Right renal cortex interstitium (tissue), 3 donors: Measurements from ENCODE around the gene MBD6. TPM values are rescaled to one million over a fixed set of nuclear protein-coding genes. Genes with fewer than 3 reads are reported as not detected.
"Not testable (repeated sequence)": the region's sequence is repeated elsewhere in the genome, so short reads cannot be mapped to it uniquely, and the experiment has no call there.

ENCODE experiments used
- DNase-seq, 3 donors: peaks; one replicate each; pipeline ENCODE4 v3.0.0-alpha.2; 2013; ENCODE audit warnings: low read depth in 3 of 3, low spot score in 2 of 3
- polyA plus RNA-seq, 3 donors: library from polyadenylated mRNA; unstranded; fragments of 120-200 nt; gene quantifications; one replicate each; pipeline ENCODE4 v1.2.1, GENCODE V29; 2013; ENCODE audit not compliant: insufficient read length in 3 of 3

The MBD6 gene
- polyA plus RNA-seq, 3 donors = 36.8 to 44.8 (median 41.6) TPM

DNA sequence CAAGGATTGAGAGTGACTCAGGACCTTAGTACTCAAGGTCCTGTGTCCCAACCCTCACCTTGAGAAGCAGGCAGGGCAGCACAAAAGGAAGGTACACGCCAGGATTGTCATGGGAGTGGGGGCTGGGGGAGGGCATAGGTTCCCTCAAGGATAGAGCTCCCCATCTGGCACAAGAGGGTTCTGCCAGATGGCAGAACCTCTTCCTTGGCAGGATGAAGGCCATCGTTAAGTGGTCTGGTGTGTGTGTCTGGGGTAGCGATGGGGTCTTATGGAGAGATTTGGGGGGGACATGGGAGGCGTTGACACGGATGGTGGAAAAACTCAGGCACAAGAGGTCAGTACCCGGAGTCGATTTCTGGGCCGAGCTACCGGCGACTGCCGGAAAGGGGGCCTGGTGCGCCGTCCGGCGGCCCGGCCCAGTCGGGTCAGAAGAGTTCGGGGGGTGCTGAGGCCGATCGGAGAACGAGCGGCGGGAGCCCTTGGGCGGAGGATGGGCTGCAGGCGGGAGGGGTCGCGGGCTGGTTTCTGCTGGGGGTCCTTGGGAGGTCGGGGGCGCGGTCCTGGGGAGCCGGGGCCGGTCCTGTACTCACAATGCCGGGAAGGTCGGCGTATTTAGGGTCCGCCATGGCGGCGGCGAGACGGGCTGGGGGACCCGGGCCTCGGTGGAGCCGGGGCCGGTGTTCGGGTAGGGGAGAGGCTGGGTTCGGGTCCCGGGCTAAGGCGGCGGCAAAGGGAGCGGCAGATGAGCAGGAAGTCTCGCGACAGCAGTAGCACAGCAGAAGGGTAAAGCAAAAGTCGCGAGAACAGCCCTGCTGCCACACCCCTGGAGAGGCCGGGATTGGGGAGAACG, 24.0 kb downstream of the MBD6 start, which contains the start of gene DCTN2:
Gene DCTN2 (minus strand): TSS at position 755 of the 850 bp plus-strand sequence. CDS start 129 bp downstream, at position 626.
- DNase-seq = peak; percentile 85 to 94 (median 89)

DNA sequence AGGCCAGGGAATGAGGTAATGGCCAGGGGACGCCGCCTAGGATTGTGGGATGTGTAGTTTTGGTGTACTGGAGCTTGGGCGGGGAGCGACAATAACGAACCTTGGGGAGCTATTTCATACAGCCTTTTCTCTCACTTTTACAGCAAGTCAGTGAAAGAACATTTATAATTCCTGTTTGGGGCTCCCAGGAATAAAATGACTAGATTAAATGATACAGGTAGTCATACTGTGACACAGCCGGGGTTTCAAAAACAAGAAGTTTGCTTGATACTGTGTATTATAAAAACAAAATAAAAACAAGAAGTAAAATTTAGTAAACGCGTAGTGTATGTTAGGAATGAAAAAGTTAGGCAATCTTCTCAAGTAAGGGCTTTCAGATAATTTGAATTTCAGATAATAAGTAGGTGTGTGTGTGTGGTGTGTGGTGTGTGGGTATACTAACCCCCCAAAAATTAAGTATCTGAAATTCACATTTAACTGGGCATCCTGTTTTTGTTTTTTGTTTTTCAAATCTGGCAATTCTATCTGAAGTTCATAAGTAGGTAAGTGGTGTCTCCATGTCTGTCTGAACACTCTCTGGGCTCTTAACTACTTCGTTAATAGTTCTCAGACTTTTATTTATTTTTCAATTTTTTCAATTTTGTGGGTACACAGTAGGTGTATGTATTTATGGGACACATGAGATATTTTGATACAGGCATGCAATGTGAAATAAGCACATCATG, 24.8 kb downstream of the MBD6 start:
- no peak for DNase-seq

DNA sequence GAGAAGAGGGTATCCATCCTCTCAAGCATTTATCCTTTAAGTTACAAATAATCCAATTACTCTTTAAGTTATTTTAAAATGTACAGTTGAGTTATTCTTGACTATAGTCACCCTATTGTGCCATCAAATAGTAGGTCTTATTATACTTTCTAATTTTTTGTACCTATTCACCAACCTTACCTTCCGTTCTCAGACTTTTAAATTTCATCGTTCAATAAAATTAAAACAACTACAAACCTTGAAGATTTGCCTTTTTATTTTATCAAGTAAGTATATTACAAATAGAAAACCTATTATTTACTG, 25.3 kb downstream of the MBD6 start:
- no peak for DNase-seq

DNA sequence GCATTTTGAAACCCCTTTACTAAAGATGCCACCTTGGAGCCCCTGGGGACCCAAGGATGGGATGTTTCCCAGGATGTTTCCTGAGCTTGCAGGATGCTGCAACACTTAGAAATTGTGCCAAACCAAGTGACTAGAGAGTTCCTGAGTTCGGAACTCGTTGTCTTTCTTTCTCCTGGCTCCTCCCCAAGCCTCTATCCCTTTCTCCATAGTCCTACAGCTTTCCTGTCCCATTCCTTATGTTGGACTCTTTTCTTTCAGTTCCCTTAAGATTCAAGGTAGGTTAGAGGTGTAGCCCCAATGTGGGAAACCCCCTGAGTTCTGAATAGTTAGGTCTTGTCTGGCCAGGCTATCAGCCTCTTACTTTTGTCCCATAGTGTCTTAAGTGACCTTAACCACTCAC, 25.9 kb downstream of the MBD6 start:
- DNase-seq = no peak

DNA sequence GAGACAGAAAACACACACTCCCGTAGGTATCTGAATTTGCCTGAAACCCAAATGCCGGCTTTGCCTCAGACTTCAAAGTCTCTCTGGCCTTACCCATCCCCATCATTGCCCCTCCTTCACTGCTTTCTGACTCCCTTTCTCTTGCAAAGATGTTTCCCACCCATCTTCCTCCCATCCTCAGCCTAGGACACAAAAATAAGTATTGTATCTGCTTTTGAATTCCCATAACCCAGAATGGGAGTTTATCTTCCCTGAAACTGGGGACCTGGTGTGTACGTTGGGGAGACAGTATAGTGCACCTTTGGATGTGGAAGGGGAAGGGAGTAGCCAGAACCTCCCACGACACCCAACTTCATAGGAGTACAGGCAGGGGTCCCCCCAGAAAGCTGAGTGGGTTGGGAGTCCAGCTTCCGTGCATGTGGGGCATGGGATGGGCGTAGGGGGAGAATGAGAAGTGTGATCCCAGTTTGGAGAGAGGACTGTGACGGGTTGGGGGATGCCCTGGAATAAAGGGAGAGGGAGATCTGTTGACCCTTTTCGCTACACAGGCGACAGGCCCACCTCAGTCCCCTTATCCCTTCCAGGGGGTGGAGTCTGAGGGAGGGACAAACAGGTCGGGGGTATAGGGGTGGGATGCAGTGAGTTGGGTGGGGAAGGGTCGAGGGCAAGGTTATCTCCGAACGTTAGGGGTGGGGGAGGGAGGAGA, 26.7 kb downstream of the MBD6 start:
- DNase-seq = no peak

DNA sequence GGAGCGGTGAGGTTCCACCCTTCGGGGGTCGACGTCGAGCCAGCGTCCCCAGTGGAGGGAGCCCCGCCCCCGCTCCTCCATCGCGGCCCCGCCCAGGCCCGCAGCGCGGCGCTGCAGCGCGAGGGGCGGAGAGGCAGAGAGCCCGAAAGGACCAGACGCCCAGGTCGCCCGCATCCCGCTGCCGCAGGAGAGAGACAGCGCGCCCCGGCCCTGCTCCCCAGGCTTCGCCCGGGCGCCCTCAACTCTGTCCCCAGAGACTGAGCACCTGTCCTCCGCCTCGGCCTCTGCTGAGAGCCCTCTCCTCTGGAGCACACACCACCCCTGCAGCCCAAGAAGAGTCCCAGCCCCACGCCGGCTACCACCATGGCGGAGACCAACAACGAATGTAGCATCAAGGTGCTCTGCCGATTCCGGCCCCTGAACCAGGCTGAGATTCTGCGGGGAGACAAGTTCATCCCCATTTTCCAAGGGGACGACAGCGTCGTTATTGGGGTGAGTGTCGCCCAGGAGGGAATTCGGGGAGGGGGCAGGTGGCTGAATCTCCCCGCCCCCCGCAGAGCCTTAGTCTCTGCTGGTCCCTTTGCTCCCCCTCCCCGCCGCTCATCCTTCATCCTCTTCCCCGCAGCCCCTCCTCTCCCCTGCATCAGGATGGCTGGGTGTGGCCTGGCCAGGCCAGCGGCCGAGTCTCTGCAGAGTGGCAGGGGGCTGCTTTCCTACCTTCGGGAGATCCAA, 27.5 kb downstream of the MBD6 start, which contains the start of gene KIF5A:
Gene KIF5A (plus strand): TSS at position 136 of the 732 bp plus-strand sequence. CDS start 228 bp downstream, at position 364.
- DNase-seq = no peak

DNA sequence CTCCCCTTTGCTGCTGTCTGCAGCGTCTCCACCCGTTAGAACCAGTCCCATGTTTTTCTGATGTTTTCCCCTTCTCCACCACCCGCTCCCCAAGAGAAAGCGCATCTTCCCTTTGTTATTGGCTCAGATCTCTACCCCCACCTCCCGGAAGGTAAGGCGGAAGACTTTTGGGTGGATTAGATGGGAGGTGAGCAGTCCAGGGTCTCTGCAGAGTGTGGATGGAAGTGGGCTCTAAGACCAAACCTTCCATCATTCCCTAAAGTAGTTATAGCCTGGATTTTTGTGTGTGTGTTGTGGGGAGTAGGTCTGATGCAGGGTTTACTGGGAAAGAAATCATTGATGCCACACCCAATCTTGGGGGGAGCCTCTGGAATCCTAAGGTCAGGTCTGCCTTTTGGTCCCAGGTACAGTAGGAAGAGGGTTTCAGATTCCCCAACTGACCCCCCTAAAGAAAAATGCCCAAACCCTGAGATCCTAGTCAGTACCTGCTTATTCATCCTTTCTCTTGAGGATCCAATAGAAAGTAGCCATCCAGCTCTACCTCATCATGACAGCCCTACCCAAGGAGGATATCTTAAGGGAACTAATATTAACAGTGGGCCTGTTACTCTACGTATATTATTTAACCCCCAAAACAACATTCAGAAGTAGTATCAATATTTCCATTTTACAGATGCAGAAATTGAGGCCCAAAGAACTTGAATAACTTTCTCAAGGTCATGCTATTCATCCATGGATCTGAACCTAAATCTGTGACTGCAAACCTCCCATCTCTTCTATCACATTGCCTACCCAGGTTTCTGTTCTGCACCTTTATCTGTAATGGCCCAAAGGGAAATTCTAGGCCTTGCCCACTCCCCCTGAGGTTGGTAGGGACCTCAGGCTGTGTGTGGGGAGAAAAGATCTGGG, 28.3 kb downstream of the MBD6 start:
- no peak for DNase-seq

DNA sequence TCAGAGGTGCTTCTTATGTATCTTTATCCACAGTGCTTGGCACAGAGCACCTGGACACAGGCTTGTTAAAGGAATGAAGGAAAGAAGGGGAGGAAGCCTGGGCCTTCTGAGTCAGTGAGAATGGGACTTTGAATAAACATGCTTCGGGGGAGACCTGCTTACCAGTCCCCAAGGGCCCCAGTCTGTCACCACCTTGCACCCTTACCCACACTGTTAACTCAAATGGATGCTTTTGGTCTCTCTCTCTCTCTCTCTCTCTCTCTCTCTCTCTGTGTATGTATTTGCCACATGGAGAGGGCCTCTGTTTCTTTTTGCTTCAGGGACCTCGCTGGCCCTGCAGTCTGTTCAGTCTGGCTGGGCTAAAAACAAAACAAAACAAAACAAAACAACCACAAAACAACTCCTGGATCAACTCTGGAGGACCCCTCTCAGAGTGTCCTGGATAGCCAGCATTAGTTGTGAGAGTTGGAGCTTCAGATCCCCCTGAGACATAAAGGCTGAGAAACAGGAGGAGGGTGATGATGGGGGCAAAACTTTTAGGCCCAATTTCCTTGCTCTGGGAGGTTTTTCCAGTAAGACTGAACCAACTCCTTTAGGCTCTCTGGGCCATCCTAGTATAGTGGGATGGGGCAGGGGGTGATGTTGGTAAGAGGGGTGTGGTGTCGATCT, 29.1 kb downstream of the MBD6 start:
- DNase-seq = no peak

DNA sequence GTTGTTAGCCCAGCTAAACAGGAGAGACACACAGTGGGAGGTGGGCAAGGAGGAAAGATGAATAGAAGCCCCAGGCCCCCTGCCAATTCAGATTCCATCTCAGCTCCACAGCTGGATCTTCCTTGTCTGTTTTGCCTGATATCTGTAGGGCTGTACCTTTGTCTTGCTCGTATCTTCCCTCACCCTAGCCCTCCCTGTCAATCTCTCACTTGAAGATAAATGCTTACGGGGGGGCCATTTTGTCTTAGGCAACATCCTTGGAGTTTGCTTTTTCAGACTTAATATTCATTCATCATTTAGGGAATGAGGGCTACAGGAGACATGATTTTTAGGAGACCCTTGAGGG, 29.7 kb downstream of the MBD6 start:
- DNase-seq = no peak

DNA sequence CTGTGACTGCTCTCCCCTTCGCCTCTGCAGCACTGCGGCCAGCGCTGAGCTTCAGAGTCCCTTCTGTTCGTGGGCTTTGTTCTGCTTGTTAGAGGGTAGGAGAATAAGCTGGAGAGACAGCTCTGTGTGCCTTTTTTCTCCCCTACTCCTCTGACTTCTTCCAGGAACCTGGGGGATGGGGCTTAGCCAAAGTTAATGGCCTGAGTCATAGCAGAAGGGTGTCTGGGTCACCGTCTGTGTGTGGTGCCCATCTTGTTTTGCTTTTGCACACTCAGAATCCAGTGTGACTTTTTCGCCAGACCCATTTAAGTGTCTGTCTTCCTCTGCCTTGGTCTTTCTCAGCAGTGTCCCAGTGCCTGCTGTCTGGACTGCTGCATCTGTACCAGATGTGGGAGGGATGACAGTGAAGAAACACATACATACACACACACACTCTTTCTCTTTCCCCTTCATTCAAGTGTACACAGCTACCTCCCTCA, 30.2 kb downstream of the MBD6 start:
- no peak for DNase-seq

DNA sequence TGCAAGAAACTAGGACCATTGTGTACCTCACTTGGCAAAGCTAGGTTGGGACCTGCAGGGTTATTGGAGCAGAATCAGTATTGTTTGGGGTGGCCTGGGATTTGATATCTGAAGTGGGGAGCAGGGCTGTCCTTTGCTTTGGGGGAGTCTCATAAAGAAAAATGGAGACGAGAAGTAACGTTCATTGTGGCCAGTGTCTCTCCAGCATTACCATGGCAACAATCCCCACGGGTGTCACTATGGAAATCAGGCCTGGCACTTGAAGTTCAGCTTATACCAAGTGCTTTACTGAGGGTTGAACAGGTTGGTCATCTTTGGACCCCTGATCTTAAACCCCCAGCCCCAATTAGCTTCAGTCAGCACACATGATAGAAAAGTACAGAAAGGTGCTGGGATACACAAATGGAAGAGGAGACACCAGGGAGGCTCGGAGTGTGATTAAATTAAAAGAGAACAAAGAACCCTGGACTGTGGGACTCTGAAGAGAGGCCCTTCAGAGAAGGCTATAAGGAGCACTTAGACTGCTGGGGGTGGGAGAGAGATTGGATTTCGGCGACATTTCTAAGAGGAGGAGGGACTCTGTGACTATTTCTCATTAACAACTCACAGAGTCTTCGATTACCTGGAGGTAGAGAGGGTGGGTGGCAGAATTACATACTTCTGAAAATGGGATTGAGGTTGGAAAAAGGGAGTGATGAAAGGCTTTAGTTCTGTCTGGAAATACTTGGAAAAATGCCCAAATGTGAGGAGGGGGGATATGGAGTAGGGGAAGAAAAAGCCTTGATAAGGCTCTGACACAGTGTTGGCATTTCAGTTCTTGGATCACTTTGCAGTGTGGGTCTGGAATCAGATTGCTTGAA, 30.9 kb downstream of the MBD6 start:
- DNase-seq = no peak

DNA sequence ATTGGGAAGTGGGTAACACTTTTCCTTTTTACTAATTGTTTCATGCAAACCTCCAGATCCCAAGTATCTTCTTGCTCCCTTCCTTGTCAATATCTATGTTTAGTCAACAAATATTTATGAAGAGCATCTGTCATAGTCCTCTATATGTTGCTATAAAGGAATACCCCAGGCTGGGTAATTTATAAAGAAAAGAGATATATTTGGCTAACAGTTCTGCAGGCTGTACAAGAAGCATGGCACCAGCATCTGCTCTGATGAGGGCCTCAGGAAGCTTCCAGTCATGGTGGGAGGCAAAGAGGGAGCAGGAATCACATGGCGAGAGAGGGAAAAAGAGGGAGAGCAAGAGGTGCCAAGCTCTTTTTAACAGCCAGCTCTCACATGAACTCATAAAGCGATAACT, 31.8 kb downstream of the MBD6 start:
- no peak for DNase-seq

DNA sequence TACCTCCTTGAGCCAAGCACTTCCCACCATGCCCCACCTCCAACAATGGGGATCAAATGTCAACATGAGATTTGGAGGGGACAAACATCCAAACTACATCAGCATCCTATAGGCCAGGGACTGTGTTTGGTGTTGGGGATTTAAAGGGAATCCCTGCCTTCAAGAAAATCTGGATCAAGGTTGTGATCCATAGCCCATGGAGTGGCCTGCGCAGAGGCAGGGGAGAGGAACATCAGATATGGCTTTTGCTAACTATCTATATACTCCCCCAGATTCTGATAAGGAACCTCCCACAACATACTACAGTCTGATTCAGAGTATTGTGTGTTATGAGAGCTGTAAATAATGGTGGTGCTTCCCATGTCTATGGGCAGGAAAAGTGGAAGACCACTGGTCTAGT, 32.3 kb downstream of the MBD6 start:
- no peak for DNase-seq

DNA sequence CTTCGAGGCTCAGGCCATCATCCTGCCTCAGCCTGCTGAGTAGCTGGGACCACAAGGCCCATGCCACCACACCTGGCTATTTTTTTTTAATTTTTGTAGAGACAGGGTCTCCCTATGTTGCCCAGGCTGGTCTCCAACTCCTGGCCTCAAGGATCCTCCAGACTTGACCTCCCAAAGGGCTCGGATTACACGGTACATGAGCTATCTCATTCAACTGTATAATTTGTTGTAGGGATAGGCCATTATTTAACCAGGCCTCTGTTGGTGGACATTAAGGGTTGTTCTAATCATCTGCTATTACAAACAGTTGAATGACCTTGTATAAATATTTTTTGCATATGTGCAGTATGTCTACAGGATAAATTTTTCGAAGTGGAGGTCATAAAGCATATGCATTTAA, 36.2 kb downstream of the MBD6 start:
- no peak for DNase-seq

DNA sequence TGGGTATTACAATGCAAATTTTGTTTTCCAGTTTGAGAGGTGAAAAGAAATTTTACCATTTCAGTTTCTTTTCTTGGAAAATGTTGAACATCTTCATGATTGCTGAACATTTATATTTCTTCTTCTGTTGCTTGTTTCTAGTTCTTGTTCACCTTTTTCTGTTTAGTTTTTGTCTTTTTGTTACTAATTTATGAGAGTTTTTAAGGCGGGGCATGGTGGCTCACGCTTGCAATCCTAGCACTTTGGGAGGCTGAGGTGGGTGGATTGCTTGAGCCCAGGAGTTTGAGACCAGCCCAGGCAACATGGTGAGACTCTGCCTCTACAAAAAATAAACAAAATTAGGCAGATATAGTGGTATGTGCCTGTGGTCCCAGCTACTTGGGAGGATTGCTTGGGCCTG, 37.9 kb downstream of the MBD6 start:
- DNase-seq = no peak

DNA sequence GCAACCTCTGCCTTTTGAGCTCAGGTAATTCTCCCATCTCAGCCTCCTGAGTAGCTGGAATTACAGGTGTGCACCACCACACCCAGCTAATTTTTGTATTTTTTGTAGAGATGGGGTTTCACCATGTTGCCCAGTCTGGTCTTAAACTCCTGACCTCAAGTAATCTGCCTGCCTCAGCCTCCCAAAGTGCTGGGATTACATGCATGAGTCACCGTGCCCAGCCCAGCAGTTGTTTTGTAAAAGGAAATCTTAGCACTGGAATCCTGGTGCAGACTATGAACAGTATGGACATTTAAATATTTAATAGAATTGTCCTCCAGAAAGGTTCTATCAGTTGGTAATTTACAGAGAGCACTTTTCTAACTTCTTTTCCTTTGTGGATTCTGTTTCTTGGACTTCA, 38.5 kb downstream of the MBD6 start:
- not testable (repeated sequence) for DNase-seq

DNA sequence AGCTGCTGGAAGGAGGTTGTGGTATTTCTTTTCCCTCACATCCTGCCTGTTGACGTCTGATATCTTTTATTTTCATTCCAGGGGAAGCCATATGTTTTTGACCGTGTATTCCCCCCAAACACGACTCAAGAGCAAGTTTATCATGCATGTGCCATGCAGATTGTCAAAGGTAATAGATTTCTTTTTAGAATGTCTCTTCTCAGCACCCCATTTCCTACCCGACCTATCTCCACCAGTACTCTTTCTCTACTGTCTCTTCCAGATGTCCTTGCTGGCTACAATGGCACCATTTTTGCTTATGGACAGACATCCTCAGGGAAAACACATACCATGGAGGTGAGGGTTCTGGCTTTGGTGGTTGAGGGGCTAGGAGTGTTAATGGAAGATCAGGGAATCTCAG, 40.7 kb downstream of the MBD6 start:
- no peak for DNase-seq

DNA sequence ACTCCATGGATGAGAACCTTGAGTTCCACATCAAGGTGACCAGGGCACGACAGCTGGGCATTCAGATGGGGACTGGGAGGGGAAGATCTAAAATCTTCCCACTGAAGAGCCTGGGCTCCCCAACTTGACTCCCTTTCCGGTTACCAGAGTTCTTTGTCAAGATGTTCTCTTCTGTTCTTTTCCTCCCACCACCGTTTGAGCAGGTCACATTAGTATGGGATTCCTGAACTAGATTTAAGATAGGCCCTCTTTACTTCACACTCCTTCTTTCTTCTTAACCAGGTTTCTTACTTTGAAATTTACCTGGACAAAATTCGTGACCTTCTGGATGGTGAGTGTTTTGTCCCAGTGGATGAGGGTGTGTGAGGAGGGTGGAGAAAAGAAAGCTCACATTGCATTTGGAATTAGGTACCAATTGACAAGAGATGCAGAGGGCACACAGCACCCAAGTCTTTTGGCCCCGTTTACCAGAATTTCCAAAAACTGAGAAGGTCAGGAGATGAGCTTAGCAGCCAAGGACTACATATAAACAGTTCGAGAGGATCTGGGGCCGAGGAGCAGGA, 41.6 kb downstream of the MBD6 start:
- no peak for DNase-seq
